Measurements from ENCODE around the gene RIN2.
"Not testable (repeated sequence)": the region's sequence is repeated elsewhere in the genome, so short reads cannot be mapped to it uniquely, and the experiment has no call there.

RIN2 gene

DNA sequence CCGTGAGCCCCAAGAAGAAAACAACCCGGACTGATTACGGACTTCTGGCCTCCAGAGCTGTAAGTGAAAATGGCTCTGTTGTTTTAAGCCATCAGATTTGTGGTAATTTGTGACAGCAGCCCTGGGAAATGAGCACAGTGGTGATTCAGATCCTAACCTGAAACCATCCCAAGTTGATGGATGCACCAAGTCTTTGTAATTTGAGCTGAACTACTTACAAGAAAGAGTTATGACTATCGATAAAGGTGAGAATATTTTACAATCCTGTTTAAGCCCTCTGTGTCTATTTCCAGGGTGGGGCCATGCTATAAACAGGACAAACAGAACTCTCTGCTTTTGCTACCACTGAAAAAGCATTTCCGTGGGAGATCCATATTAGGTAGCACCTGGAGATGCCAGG lies 19.1 kb upstream of the RIN2 start:
- DNase-seq = no peak

DNA sequence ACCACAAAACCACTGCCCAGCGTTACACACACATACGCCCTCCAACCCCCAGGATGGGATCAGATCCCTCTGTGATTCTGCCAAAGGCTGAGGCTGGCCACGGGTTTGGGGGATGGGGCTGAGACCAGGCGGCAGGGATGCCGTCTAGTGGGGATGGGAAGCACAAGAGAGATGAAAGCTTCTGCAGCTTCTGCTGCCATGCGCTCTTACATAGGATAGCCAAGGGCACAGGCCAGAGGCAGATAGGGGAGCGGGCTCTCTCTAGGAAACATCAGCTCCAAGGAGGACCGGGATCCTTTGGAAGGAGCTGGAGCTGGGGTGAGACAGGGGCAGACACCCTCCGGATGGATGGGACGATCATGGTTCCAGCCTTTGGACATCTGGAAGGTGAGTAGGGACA lies 18.7 kb upstream of the RIN2 start:
- no peak for DNase-seq

DNA sequence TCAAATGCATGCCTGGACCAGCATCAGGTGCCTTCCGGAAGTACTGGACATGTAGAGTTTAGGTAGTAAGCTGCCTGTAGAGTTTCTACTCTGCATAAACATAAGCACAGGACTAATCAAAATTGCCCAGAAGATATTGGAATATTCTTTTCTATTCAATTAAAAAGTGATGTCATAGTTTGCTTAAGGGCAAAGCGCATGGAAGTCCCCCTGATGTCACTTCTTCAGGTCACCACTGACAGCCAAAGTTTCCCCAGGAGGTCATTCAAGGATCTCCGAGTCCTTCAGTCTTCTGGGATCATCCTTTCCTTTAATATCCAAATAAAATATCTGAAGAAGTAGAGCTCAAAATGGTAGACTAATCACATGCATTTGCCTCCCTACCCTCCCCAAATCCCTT lies 17.5 kb upstream of the RIN2 start:
- no peak for DNase-seq

DNA sequence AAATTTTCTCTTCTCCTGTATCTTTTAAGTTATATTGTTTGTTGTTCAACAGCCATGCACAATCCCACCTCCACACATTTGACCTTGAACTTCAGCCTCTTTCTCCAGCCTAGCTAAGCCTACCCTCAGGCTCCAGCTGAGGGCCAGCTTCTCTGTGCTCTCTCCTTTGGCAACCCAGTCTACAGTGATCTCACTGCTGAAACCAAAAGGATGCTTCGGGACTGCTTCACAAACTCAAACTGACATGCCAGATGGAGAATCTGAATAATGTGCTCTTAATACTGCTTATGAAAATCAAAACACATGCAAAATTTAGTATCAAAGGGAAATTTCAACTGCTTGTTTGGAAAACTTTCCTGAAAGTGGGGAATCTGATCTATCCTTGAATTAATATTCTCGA lies 16.1 kb upstream of the RIN2 start:
- no peak for DNase-seq

DNA sequence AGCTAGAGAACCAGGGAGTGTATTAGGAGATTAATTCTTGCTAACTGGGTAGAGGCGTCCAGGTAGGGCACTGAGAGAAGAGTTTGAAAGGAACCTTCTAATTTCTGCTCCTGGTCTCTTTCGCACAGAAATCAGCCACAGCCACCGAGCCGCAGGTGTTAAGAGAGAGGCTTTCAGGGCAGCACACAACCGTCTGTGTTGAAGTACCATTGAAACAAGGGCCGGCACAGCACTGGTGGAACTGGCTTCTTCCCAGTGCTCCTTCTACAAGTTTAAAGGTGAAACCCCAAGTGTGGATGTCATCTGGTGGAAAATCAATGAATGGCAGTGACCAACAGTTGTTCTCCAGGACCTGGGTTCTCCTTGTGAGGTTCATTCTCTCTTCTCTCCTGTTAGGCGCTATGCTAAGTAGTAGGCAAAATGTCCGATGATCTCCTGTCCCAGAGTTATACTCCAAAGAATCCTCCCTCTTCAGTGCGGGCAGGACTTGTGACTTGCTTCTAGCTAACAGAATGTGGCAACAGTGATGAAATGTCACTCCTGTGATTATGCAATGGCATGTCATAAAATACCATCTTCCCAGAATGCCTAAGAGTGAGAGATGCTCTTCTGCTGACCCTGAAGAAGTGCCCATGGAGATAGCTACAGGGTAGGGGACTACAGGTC lies 15.0 kb upstream of the RIN2 start:
- no peak for DNase-seq

DNA sequence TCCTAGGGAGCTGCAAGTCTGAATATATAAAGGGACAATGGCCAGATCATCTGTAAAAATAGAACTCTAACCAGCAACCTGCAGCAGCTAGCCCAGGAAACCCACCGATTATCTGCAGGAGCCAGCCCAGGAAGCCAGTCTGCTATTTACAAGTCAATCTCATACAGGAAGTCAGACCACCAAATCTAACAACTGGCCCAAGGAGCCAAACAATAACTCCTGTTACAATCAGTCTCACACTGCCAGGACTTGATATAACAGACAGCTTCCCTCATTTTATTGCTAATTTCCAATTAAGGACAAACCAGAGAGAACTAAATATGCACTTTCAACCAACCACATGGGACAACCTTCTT lies 14.4 kb upstream of the RIN2 start:
- no peak for DNase-seq

DNA sequence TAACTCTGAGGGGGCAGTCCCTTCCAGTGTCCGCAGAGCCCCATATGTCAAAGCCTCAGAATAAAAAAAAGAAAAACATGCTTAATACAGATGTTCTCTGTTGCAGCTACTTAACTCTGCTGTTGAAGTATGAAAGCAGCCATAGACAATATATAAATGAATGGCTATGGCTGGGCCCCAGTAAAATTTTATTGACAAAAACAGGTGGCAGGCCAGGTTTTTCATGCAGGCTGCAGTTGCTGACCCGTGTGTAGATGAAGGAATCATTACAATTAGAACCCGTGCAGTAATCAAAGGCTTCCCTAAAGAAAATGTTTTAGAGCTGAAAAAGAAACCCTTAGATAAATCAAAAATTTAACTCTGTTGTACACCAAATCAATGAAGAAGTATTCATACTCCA lies 13.0 kb upstream of the RIN2 start:
- DNase-seq = no peak

DNA sequence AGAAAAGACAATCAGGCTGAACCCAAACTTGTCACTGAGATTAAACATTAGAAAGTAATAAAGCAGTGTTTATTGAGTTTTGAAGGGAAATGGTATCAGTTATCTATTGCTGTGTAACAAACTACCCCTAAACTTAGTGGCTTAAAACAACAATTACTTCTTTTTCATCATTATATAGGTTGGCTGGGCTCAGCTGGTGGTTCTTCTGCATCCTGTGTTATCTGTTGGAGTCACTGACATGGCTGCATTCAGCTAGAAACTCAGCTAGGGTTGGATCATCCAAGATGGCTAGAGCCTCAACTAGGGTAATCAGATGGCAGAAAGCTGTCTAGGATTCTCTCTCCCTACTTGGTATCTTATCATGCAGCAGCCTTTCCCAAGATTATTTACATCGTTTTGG lies 12.5 kb upstream of the RIN2 start:
- no peak for DNase-seq

DNA sequence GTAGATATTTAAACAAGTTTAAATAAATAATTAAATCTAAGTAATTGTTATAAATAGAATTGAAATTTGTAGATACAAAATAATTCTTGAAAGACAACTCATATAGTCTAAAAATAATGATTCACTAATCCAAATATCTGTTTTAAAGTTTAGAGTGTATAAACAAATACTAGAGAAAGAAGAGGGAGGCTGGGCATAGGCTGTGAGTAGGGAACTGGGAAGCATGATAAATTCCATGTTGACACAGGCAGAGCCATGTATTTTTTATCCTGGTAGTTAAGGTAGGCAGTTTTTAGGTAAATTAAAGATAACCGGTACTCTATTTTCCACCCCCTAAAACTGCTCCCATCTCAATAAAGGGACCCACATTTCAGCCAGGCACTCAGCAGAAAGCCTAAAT lies 11.7 kb upstream of the RIN2 start:
- no peak for DNase-seq

DNA sequence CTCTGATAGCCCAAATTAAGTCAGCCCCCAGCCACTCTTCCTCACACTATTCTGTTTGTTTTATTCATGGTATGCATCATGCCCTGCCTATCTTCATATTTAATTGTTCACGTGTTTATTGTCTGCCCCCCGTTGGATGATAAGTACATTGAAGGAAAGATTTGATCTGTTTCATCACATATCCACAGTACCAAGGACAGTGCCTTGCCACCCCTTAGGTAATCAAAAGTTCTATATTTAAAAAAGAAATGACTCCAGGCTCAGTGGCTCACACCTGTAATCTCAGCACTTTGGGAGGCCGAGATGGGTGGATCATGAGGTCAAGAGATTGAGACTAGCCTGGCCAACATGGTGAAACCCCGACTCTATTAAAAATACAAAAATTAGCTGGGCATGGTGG lies 10.2 kb upstream of the RIN2 start:
- DNase-seq = no peak

DNA sequence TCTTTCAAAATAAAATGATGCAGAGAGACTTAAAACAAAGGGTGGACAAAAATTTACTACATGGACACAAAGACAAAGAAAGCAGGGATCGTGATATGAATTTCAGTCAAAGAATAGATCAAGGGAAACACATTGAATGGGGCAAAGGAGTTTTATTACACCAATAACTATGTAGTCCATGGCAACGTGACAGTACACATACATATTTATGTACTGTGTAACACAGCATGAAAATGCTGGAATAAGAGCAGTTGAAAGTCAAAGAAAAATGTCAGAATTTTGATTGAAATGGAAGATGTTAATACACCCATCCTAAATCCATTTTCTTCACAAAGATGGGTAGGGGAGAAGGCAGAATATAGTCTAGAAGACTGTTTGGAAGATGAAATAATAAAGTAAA lies 9.4 kb upstream of the RIN2 start:
- DNase-seq = no peak

DNA sequence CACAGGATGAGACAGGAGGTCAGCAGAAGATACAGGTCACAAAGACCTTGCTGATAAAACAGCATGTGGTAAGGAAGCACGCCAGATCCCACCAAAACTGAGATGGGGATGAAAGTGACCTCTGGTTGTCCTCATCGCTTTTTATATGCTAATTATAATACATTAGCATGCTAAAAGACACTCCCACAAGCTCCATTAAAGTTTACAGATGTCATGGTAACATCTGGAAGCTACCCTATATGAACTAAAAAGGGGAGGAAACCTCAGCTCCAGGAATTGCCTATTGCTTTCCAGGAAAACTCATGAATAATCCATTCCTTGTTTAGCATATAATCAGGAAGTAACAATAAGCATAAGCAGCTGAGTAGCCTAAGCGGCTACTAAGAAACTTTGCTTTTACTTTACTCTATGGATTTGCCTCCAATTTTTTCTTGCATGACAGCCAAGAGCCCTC lies 8.4 kb upstream of the RIN2 start:
- DNase-seq = no peak

DNA sequence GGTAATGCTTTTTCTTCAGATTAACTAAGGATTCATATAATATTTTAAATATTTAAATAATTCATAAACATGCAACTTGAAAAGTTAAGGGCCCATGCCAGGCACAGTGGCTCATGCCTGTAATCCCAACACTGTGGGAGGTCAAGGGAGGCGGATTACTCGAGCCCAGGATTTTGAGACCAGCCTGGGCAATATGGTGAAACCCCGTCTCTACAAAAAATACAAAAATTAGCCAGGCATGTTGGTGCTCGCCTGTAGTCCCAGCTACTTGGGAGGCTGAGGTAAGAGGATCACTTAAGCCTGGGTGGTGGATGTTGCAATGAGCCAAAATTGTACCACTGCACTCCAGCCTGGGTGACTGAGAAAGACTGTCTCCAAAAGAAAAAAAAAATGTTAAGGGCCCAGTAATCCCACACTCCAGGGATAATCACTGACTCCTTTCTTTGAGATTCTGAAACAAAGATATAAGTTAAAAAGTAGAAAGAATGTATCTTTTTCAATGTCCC lies 7.9 kb upstream of the RIN2 start:
- no peak for DNase-seq

DNA sequence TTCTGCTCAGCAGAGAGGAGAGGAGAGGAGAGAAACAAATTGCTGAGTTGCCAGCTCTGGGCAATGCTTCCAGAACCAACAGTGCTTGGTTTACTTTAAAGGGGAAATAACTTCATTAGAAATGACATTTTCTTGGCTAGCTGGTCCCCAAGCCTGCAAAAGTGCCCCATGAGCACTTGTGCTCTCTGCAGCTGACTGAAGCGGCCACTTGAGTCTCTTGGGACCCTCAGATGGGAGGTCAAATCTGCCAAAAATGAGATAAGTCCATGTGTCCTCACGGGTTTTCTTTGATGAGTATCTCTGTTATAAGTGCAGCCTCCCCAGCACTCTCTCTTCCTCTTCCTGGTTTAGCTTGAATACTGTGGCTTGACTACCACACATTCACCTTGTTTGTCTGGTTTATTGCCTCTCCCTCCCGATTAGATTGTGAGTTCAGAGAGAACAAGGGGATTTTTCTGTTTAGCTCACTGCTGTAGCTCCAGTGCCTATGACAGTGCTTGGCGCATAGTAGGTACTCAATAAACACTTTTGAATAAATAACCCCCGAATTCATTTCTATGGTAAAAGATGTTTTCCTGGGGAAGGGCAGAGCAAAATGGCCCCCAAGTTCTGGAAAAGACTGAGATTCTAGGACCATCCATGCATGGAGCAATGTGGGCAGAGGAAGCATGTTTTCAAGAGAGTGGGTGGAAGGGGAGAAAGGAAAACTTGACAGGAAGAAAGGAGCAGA lies 7.0 kb upstream of the RIN2 start:
- DNase-seq = no peak

DNA sequence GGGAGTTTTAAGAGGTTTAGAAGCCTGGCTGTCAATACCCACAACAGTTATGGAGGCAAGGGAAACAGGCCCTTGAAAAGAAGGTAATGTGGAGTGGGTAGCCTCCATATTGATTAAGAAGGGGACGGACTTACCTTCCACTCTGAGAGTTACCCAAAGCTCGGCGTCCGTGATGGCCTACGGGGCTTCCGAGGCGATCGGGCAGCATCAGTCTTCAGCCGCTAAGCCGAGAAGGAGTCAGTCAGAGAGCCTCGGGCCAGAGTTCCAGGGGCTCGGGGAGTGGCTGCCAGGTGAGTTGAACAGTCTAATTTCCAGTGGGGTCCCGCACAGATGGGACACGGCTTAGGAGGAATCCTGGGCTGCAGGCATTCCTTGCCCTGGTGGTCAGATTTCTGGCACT lies 3.9 kb upstream of the RIN2 start:
- not testable (repeated sequence) for DNase-seq

DNA sequence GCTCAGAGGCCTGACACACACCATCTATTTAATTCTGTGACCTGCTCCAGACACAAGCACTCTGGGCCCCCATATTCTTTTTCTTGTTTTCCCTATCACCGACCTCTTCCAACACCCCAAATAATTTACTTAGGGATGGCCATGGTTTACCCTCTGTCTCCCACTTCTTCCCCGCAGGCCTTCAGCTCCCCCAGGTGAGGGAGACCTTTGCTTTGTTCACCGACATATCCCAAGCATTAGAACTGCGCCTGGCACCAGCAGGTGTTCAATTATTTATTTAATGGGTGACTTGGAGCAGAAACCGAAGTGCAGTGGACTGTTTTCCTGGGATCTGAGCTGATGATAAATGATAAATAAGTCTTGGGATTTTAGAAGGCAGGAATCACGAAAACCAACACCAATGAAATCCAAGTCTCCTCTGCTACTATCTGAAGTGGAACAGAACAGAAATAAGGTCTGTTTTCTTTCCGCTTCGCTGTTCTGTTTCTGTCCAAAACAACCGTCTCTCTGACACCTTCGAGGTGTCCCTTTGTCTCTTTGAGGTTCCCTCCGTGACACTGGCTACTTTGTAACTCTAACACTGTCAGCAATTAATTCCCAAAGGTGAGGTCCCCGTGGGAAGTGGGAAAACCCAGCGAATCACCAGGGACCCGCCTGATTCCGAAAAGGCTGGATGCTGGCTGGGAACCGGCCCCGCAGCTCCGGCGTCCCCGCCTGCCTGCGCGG lies 1.1 kb upstream of the RIN2 start:
- DNase-seq = no peak

DNA sequence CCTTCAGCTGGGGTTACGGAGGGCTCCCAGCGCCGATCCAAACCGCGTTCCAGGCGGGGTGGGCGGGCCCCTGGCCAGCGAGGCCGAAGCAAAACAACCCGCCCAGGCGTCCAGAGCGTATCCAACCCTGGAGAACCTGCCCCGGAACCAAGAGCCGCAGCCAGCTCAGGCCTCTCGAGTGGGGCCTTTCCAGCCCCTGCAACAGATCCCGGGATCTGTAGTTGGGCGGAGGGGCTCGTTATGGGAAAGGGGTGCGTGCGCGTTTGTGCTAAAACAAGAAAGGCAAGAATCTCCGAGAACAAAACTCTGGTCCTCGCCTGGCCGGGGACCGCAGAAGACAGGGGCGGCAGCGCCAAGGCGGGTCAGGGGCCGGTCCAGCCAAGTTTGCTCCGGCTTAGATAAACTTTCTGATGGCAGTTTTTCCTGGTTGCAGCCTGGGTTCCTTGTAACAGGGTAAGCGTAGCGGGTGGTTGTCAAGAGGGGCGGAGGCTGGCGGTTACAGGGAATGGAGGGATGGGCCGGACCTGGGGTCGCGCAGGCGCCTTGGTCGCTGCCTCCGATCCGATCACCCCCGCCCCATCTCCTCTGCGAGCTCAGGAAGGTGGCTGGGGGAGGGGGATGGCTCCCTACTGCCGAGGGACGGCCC lies 448 bp upstream of the RIN2 start:
- peak; percentile 60 for DNase-seq

DNA sequence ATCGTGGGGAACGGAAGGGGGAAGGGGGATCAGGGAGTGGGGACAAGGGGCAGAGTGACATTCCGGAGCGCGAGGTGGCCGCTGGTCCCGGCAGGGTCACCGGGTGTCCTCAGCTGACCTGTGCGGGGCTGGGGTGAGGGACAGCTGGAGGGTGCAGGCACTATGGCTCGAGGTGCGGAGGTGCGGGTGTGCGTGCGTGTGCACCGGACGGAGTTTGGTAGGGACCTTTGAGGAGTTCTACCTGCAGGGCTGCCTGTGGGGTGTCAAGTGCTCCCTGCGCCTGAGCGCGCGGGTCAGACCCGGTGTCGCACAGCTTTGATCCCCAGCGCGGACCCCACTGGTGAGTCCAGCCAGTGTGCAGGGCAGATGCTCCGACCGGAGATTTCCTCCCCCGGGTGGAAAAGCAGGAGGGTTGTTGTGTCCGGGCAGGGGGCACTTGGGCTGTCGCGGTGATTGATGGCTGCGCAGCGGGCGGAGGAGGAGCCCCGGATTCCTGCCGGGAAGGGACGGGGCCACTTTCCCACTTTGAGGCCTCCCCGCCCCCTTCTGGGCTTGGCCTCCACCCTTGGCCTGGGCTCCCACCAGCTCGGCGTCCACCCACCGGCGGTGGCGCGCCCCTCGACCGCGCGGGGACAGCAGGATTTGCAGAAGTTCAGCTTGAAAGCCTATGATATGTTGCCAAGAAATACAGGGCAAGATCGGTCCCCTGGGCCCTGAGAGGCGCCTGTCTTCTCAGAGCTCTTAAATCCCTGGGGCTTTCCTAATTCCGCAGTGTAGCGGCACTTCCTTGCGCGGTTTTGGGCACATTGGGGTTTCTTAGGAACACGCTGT lies 658 bp downstream of the RIN2 start:
- no peak for DNase-seq

DNA sequence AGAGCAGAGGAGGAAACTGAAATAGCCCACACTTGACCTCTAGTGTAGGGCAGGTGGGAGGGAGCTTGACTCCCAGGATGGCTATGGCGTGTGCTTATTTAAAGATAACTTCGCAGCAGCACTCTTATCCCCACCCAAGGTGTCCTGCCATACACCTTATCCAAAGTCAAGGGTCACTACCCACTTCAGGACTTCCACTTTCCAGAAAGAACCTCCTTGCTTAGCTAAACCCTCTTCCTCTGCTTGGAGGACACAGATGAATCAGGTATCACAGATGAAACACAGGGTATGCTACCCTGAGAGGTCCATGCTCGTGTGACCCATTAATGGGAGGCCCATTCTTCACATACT lies 2.3 kb downstream of the RIN2 start:
- no peak for DNase-seq

DNA sequence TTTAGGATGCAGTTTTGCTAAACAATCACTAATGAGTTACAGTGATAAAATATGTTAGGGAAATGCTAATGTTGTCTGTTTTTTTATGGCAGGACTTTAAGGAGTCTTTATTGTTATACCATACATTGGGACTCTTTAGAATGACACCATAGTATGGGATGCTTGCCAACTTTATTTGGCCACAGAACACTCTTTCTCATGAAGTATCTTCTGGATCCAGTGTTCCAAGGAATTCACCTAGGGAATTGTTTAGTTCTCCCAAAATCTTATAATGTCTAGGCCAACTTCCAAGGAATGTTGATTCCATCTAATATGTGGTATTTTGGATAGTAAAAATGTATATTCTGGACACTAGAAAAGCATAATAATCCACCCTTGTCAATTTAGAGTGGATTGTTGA lies 3.3 kb downstream of the RIN2 start:
- no peak for DNase-seq

DNA sequence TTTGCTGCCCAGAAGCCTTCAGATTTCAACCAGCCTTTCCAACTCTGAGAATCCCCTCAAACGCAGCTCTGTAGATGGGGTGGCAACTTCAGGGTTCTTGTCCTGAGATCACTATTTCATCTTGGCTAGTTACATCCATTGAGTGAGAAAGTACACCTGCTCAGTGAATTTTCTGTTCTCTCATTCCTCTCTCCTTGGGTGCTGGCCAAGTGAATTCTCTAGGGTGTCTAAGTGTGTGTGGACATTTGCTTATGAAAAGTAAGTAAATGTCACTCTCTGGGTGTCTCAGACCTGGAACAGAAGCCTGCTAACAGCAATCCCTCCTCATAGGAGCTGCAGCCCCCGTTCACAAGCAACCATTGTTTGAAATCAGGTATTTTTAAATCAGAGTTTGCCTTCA lies 3.8 kb downstream of the RIN2 start:
- DNase-seq = no peak

DNA sequence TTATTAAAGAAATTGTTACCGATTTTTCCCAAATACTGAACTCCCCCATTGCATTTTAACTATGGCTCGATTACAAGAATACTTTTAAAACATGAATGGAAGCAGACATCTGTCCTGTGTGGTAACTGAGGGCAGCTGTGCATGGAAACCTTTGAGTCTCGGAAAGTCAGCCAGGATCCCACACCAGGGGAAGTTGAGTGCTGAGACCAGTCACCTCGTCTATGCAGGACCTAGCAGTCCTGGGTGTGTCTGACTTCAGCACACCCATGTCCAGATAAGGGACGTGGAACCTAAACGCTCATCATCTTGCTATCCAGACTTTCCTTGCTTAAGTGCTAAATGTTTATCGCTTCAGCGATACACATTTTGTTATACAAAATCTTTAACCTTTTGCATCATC lies 6.1 kb downstream of the RIN2 start:
- no peak for DNase-seq

DNA sequence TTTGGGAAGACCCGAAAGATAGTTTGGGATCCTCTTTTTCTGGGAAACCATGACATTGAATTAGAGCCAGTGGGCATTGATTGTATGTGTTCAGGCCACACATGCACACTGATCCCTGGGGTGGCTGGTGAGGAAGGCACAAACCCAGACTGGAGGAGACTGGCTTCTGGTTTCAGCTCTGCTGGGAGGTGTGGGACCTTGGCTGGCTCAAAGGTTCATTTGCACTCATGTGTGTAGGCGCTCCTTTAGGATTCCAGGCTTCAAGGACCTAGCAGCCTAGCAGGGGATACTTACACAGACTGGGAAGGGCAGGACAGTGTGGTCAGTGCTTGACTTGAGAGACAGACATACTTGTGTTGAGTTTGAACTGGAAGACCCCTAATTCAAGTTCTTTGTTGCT lies 7.2 kb downstream of the RIN2 start:
- DNase-seq = no peak

Measured in GOT3 (cell line).